IMR-90 (cell line): ENCODE data around the gene DIAPH2. TPM values are rescaled to one million over a fixed set of nuclear protein-coding genes. Genes with fewer than 3 reads are reported as not detected.

Experiments used
- ATAC-seq: fragments of 200-7000 bp; cut with Tn5 transposase; 2 replicates; pipeline ENCODE4 v1.9.1; 2020; ENCODE audit warnings: low read depth, mild to moderate bottlenecking, moderate library complexity
- BruUV-seq: library from RNA; stranded (reverse); fragments of 400-500 nt; replicated peaks from 2 replicates; lab custom pipeline; 2021; lab: Mats Ljungman, UMichigan
- CTCF ChIA-PET: fragments of 300-600 bp; formaldehyde crosslinking; extraction: SDS; loops from one replicate; lab custom pipeline; 2021; ENCODE audit warnings: antibody characterized with exemption; lab: Yijun Ruan, JAX
- POLR2A ChIA-PET: fragments of 300-600 bp; sonication (Branson Sonifier 250); formaldehyde crosslinking; loops from one replicate; lab custom pipeline; 2022; ENCODE audit warnings: antibody characterized with exemption; ENCODE audit not compliant: unreplicated experiment; lab: Charles Lee
- DNase-seq: peaks from one replicate; pipeline ENCODE4 v3.0.0; 2013
- H2AFZ ChIP-seq: replicated peaks from 2 replicates; pipeline ENCODE3; 2013; ENCODE audit warnings: low read length, mild to moderate bottlenecking; ENCODE audit not compliant: poor library complexity
- H2AK5ac ChIP-seq: 2 replicates; pipeline ENCODE4 v1.6.1; 2013; ENCODE audit warnings: low read depth, low read length, inconsistent platforms
- H2AK9ac ChIP-seq: replicated peaks from 2 replicates; pipeline ENCODE3; 2013; ENCODE audit warnings: mild to moderate bottlenecking, low read depth, low read length, moderate library complexity; ENCODE audit not compliant: poor library complexity
- H2BK120ac ChIP-seq: 2 replicates; pipeline ENCODE4 v1.6.1; 2013; ENCODE audit warnings: low read depth, low read length, inconsistent platforms
- H2BK15ac ChIP-seq: 3 replicates; pipeline ENCODE4 v1.6.1; 2013; ENCODE audit warnings: low read depth, low read length, inconsistent platforms
- H2BK20ac ChIP-seq: 2 replicates; pipeline ENCODE4 v1.6.1; 2013; ENCODE audit warnings: low read depth, mild to moderate bottlenecking, inconsistent platforms, low read length, moderate library complexity
- H2BK5ac ChIP-seq: 2 replicates; pipeline ENCODE4 v1.6.1; 2013; ENCODE audit warnings: mild to moderate bottlenecking, low read depth, low read length, inconsistent platforms; ENCODE audit not compliant: poor library complexity, severe bottlenecking
- H3K14ac ChIP-seq: replicated peaks from 2 replicates; pipeline ENCODE4 v1.6.1; 2013; ENCODE audit warnings: low read depth, low read length, inconsistent platforms
- H3K18ac ChIP-seq: 2 replicates; pipeline ENCODE4 v1.6.1; 2013; ENCODE audit warnings: low read depth, low read length, control low read depth
- H3K23ac ChIP-seq: 2 replicates; pipeline ENCODE4 v1.6.1; 2013; ENCODE audit warnings: low read depth, low read length, inconsistent platforms
- H3K27ac ChIP-seq: 2 replicates; pipeline ENCODE4 v1.5.1; 2013; ENCODE audit warnings: mild to moderate bottlenecking, control low read depth, low read length; ENCODE audit not compliant: insufficient read depth
- H3K27me3 ChIP-seq: 2 replicates; pipeline ENCODE4 v1.6.1; 2013; ENCODE audit warnings: low read length; ENCODE audit not compliant: control insufficient read depth, insufficient read depth
- H3K36me3 ChIP-seq: 2 replicates; pipeline ENCODE4 v1.6.1; 2013; ENCODE audit warnings: low read length, mixed read lengths; ENCODE audit not compliant: control insufficient read depth, insufficient read depth
- H3K4ac ChIP-seq: 2 replicates; pipeline ENCODE4 v1.6.1; 2013; ENCODE audit warnings: low read depth, low read length, inconsistent platforms
- H3K4me1 ChIP-seq: 2 replicates; pipeline ENCODE4 v1.6.1; 2013; ENCODE audit warnings: low read length, mixed read lengths; ENCODE audit not compliant: control insufficient read depth, insufficient read depth
- H3K4me2 ChIP-seq: 2 replicates; pipeline ENCODE4 v1.6.1; 2013; ENCODE audit warnings: low read depth, mild to moderate bottlenecking, control low read depth, low read length, moderate library complexity
- H3K4me3 ChIP-seq: 2 replicates; pipeline ENCODE4 v1.5.1; 2013; ENCODE audit warnings: low read depth, mild to moderate bottlenecking, control low read depth, low read length, moderate library complexity; ENCODE audit not compliant: insufficient read depth
- H3K56ac ChIP-seq: 2 replicates; pipeline ENCODE4 v1.6.1; 2013; ENCODE audit warnings: low read length, inconsistent platforms; ENCODE audit not compliant: insufficient read depth; ENCODE audit errors: extremely low read depth
- H3K79me1 ChIP-seq, 2 experiments: 2 replicates each; pipeline ENCODE4 v1.6.1; 2013; ENCODE audit warnings: low read length in 2 of 2, inconsistent platforms in 1 of 2, low read depth in 1 of 2
- H3K9ac ChIP-seq: 2 replicates; pipeline ENCODE4 v1.6.1; 2013; ENCODE audit warnings: low read depth, low read length, control low read depth
- H3K9me1 ChIP-seq: 2 replicates; pipeline ENCODE4 v1.6.1; 2013; ENCODE audit warnings: low read length, inconsistent platforms; ENCODE audit not compliant: insufficient read depth
- H3K9me3 ChIP-seq: 2 replicates; pipeline ENCODE4 v1.6.1; 2013; ENCODE audit warnings: low read length; ENCODE audit not compliant: control insufficient read depth, insufficient read depth
- H4K20me1 ChIP-seq: 2 replicates; pipeline ENCODE4 v1.6.1; 2013; ENCODE audit warnings: low read length, inconsistent platforms; ENCODE audit not compliant: insufficient read depth
- H4K5ac ChIP-seq: 2 replicates; pipeline ENCODE4 v1.6.1; 2013; ENCODE audit warnings: mild to moderate bottlenecking, low read depth, low read length, control low read depth
- H4K8ac ChIP-seq, 2 experiments: 2 replicates each; pipeline ENCODE4 v1.6.1; 2013; ENCODE audit warnings: low read depth in 2 of 2, low read length in 2 of 2, control low read depth in 1 of 2, inconsistent platforms in 1 of 2
- H4K91ac ChIP-seq: 2 replicates; pipeline ENCODE4 v1.6.1; 2013; ENCODE audit warnings: low read depth, low read length, inconsistent platforms; ENCODE audit not compliant: insufficient read depth
- BHLHE40 ChIP-seq: fragments of 150-350 bp; IDR thresholded peaks from 2 replicates; pipeline ENCODE4 v1.6.1; 2016; ENCODE audit warnings: mild to moderate bottlenecking, low read depth, low read length
- CEBPB ChIP-seq: IDR thresholded peaks from 2 replicates; pipeline ENCODE4 v1.6.1; 2012; ENCODE audit warnings: low read depth, low read length, improper control_type of control experiment
- CHD1 ChIP-seq: IDR thresholded peaks from 2 replicates; pipeline ENCODE4 v1.6.1; 2012; ENCODE audit warnings: low read depth, low read length, improper control_type of control experiment
- FOS ChIP-seq: fragments of 150-350 bp; IDR thresholded peaks from 2 replicates; pipeline ENCODE4 v1.6.1; 2016; ENCODE audit warnings: low read depth, low read length
- MAFK ChIP-seq: IDR thresholded peaks from 2 replicates; pipeline ENCODE4 v1.6.1; 2012; ENCODE audit warnings: low read depth, low read length, improper control_type of control experiment
- MAZ ChIP-seq: IDR thresholded peaks from 2 replicates; pipeline ENCODE4 v1.6.1; 2012; ENCODE audit warnings: low read depth, mild to moderate bottlenecking, low read length, improper control_type of control experiment, moderate library complexity, borderline replicate concordance
- MXI1 ChIP-seq: IDR thresholded peaks from 2 replicates; pipeline ENCODE4 v1.6.1; 2012; ENCODE audit warnings: low read depth, mild to moderate bottlenecking, low read length, moderate library complexity, borderline replicate concordance
- NFE2L2 ChIP-seq: fragments of 150-350 bp; IDR thresholded peaks from 2 replicates; pipeline ENCODE4 v1.6.1; 2016; ENCODE audit warnings: low read depth, mild to moderate bottlenecking, low read length
- POLR2A ChIP-seq: IDR thresholded peaks from 2 replicates; pipeline ENCODE4 v1.6.1; 2012; ENCODE audit warnings: mild to moderate bottlenecking, low read depth, low read length
- RAD21 ChIP-seq: IDR thresholded peaks from 2 replicates; pipeline ENCODE4 v1.6.1; 2012; ENCODE audit warnings: low read length, improper control_type of control experiment
- RCOR1 ChIP-seq: IDR thresholded peaks from 2 replicates; pipeline ENCODE4 v1.6.1; 2012; ENCODE audit warnings: mild to moderate bottlenecking, low read length, improper control_type of control experiment; ENCODE audit not compliant: insufficient replicate concordance
- RFX5 ChIP-seq: IDR thresholded peaks from 2 replicates; pipeline ENCODE4 v1.8.0; 2012; ENCODE audit warnings: low read depth, mild to moderate bottlenecking, low read length, moderate library complexity
- SMC3 ChIP-seq: fragments of 150-350 bp; IDR thresholded peaks from 2 replicates; pipeline ENCODE4 v1.6.1; 2016; ENCODE audit warnings: low read depth, mild to moderate bottlenecking, antibody characterized with exemption, low read length, moderate library complexity
- USF2 ChIP-seq: fragments of 150-350 bp; IDR thresholded peaks from 2 replicates; pipeline ENCODE4 v1.6.1; 2017; ENCODE audit warnings: mild to moderate bottlenecking, antibody characterized with exemption, low read length, low read depth
- WGBS, 2 experiments: methylation state at CpG; one replicate each; pipeline versions ENCODE4 v1.1.5 to v1.1.7; 2013; ENCODE audit warnings: missing lambda C conversion rate in 2 of 2; ENCODE audit not compliant: insufficient read length in 1 of 2; ENCODE audit errors: extremely low coverage in 2 of 2; 5-methylcytosine and 5-hydroxymethylcytosine counted together
- dilution Hi-C: fragments of 300-500 bp; cut with HindIII; formaldehyde crosslinking; loops from one replicate; pipeline ENCODE4 v1.14.3; 2018; ENCODE audit warnings: low sequenced_read_pairs; ENCODE audit not compliant: unreplicated experiment
- in situ Hi-C: fragments of 300-500 bp; cut with MboI; formaldehyde crosslinking; loops from 3 replicates; pipeline ENCODE4 v1.14.3; 2019; ENCODE audit warnings: low sequenced_read_pairs, inconsistent platforms, mixed read lengths
- intact Hi-C: fragments of 100-400 bp; cut with micrococcal nuclease; formaldehyde crosslinking; loops from 2 replicates; pipeline ENCODE4 v1.10.0; 2022
- polyA plus RNA-seq, 3 experiments: library from polyadenylated mRNA; depleted of rRNA; stranded (reverse); fragments of >200 nt; gene quantifications; 2 replicates each; pipeline ENCODE4 v1.2.3, GENCODE V29; 2012; ENCODE audit warnings: low replicate concordance in 1 of 3
- total RNA-seq: library from RNA; depleted of rRNA; stranded (reverse); fragments of >200 nt; gene quantifications from 2 replicates; pipeline ENCODE4 v1.2.3, GENCODE V29; 2012
- TF ChIP-seq, protein P1 (sequence below): fragments of 150-350 bp; IDR thresholded peaks from 2 replicates; pipeline ENCODE4 v1.6.1; 2016; ENCODE audit warnings: low read depth, mild to moderate bottlenecking, low read length, moderate library complexity, borderline replicate concordance
- TF ChIP-seq, protein P2 (sequence below): conservative IDR thresholded peaks from 2 replicates; pipeline ENCODE4 v1.5.1; 2012; ENCODE audit warnings: mild to moderate bottlenecking, low read depth, low read length, improper control_type of control experiment

The DIAPH2 gene
- total and polyA plus RNA-seq, 2 of the 4 experiments (the other 2 are of a cell fraction) = 3.6 to 19.9 TPM

DNA sequence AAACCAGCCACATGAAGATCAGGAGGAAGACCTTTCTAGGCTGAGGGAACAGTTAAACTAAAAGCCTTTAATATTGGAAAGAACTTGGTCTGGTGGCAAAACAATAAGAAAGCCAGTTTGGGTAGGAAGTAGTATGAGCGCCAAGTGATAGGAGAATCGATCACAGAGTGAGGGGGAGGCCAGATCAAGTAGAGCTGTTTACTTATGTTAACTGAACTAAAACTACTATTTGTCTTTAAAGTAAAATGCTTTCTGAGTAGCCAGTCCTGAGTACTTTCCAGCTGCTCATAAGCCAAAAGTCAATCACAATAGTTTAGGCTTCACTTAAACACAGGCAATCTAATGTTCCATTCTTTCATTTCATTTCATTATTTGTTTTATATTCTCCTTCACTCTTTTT lies 136.3 kb downstream of the DIAPH2 start:
- no TSS peak for BruUV-seq
- ChIA-PET CTCF (interaction anchor here (0.6 kb wide), 1 partner anchor 19 kb away, joined by 4 read pairs; no protein-coding TSS in a partner anchor), POLR2A (no interaction called here)
- Histone ChIP-seq H3K4me2 (no peak overlapping the region), H3K9me1 (no peaks in the 10 kb centered on the region), H3K79me1 (no peaks in the 10 kb centered on the region), H3K9me3 (no peaks in the 10 kb centered on the region), H2BK15ac (no peak overlapping the region), H3K4me3 (no peak overlapping the region), H3K23ac (no peak overlapping the region), H2BK20ac (no peak overlapping the region), H4K5ac (no peak overlapping the region), H4K8ac (no peak overlapping the region), H3K27ac (no peak overlapping the region), H2BK120ac (no peak overlapping the region), H3K4me1 (no peaks in the 10 kb centered on the region), H3K9ac (no peak overlapping the region), H3K4ac (no peak overlapping the region), H3K27me3 (no peaks in the 10 kb centered on the region), H2AFZ (no peak overlapping the region), H2AK9ac (no peak overlapping the region), H4K20me1 (no peaks in the 10 kb centered on the region), H3K14ac (no peak overlapping the region), H4K91ac (no peak overlapping the region), H3K18ac (no peak overlapping the region), H3K56ac (no peak overlapping the region), H2AK5ac (no peak overlapping the region), H3K36me3 (no peaks in the 10 kb centered on the region), H2BK5ac (no peak overlapping the region)
- intact Hi-C loops (no loop called here), in situ Hi-C loops (no loop called here), dilution Hi-C loops (no loop called here)
- TF ChIP-seq CEBPB (no peak), RAD21 (no peak), USF2 (no peak), POLR2A (no peak), RFX5 (no peak), BHLHE40 (no peak), RCOR1 (no peak), MAZ (no peak), CHD1 (no peak), SMC3 (no peak), FOS (no peak), NFE2L2 (no peak), MAFK (no peak), MXI1 (no peak)
- TF ChIP-seq, protein P1, sequence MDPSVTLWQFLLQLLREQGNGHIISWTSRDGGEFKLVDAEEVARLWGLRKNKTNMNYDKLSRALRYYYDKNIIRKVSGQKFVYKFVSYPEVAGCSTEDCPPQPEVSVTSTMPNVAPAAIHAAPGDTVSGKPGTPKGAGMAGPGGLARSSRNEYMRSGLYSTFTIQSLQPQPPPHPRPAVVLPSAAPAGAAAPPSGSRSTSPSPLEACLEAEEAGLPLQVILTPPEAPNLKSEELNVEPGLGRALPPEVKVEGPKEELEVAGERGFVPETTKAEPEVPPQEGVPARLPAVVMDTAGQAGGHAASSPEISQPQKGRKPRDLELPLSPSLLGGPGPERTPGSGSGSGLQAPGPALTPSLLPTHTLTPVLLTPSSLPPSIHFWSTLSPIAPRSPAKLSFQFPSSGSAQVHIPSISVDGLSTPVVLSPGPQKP = no peak
- TF ChIP-seq, protein P2, sequence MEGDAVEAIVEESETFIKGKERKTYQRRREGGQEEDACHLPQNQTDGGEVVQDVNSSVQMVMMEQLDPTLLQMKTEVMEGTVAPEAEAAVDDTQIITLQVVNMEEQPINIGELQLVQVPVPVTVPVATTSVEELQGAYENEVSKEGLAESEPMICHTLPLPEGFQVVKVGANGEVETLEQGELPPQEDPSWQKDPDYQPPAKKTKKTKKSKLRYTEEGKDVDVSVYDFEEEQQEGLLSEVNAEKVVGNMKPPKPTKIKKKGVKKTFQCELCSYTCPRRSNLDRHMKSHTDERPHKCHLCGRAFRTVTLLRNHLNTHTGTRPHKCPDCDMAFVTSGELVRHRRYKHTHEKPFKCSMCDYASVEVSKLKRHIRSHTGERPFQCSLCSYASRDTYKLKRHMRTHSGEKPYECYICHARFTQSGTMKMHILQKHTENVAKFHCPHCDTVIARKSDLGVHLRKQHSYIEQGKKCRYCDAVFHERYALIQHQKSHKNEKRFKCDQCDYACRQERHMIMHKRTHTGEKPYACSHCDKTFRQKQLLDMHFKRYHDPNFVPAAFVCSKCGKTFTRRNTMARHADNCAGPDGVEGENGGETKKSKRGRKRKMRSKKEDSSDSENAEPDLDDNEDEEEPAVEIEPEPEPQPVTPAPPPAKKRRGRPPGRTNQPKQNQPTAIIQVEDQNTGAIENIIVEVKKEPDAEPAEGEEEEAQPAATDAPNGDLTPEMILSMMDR = no peak
- no CpG with 5 or more reads among the region's 2 CpGs for WGBS, 2 experiments
- no peak for ATAC-seq
- DNase-seq = no peak
